Smooth muscle cell (in vitro differentiated cells): ENCODE data around the gene ZNF280D. TPM values are rescaled to one million over a fixed set of nuclear protein-coding genes. Genes with fewer than 3 reads are reported as not detected.

Experiments
- DNase-seq: peaks from one replicate; lab custom pipeline; 2025; ENCODE audit not compliant: unreplicated experiment; lab: John Stamatoyannopoulos, UW
- H2AFZ ChIP-seq: fragments of 200-600 bp; sonication (generic); 2 replicates; pipeline ENCODE4 v1.6.0; 2016; ENCODE audit warnings: antibody characterized with exemption, low read depth, mild to moderate bottlenecking
- H3F3A ChIP-seq: fragments of 200-600 bp; sonication (generic); 2 replicates; pipeline ENCODE4 v1.6.0; 2017; ENCODE audit warnings: antibody characterized with exemption, low read depth
- H3K27ac ChIP-seq: fragments of 200-600 bp; sonication (generic); 2 replicates; pipeline ENCODE4 v1.5.1; 2016; ENCODE audit warnings: low read depth, mild to moderate bottlenecking
- H3K27me3 ChIP-seq: fragments of 200-600 bp; sonication (generic); 2 replicates; pipeline ENCODE4 v1.6.1; 2016; ENCODE audit warnings: low read depth, mild to moderate bottlenecking
- H3K36me3 ChIP-seq: fragments of 200-600 bp; sonication (generic); 2 replicates; pipeline ENCODE4 v1.5.1; 2016; ENCODE audit warnings: low read depth
- H3K4me1 ChIP-seq: fragments of 200-600 bp; sonication (generic); 2 replicates; pipeline ENCODE4 v1.5.1; 2016; ENCODE audit warnings: low read depth
- H3K4me2 ChIP-seq: fragments of 200-600 bp; sonication (generic); 2 replicates; pipeline ENCODE4 v1.6.0; 2016; ENCODE audit warnings: mild to moderate bottlenecking
- H3K4me3 ChIP-seq: fragments of 200-600 bp; sonication (generic); 2 replicates; pipeline ENCODE4 v1.5.1; 2016; ENCODE audit warnings: mild to moderate bottlenecking
- H3K79me2 ChIP-seq: fragments of 200-600 bp; sonication (generic); 2 replicates; pipeline ENCODE4 v1.6.0; 2016; ENCODE audit warnings: low read depth, mild to moderate bottlenecking
- H3K9ac ChIP-seq: fragments of 200-600 bp; sonication (generic); 2 replicates; pipeline ENCODE4 v1.6.0; 2016; ENCODE audit warnings: low read depth
- H3K9me3 ChIP-seq: fragments of 200-600 bp; sonication (generic); replicated peaks from 2 replicates; pipeline ENCODE4 v1.5.1; 2016; ENCODE audit warnings: low read depth
- H4K20me1 ChIP-seq: fragments of 200-600 bp; sonication (generic); 2 replicates; pipeline ENCODE4 v1.6.0; 2016; ENCODE audit warnings: low read depth
- WGBS: methylation state at CpG from one replicate; pipeline ENCODE4 v1.1.7; 2016; ENCODE audit warnings: low lambda C conversion rate; 5-methylcytosine and 5-hydroxymethylcytosine counted together
- polyA plus RNA-seq: library from polyadenylated mRNA; unstranded; fragments of >200 nt; fragmentation: Nextera tagmentation; extraction: Ambion mirVana; gene quantifications from 2 replicates; pipeline ENCODE4 v1.2.1, GENCODE V29; 2016
- total RNA-seq: library from RNA; depleted of rRNA; stranded (reverse); fragments of >200 nt; gene quantifications from 2 replicates; pipeline ENCODE4 v1.2.3, GENCODE V29; 2014
- TF ChIP-seq, protein P1 (sequence below): fragments of 200-600 bp; sonication (generic); IDR thresholded peaks from 2 replicates; pipeline ENCODE4 v1.5.1; 2017; ENCODE audit warnings: borderline replicate concordance, mild to moderate bottlenecking, antibody characterized with exemption; ENCODE audit not compliant: insufficient read depth, poor library complexity, severe bottlenecking

The ZNF280D gene
- total and polyA plus RNA-seq, 2 experiments from 2014 or later = 0.94 to 4.3 TPM

GRCh38 chr15:56778761-56779160 is 45.5 kb upstream of the ZNF280D start:
- H3F3A ChIP-seq = no peaks in the 10 kb centered on the region
- WGBS = 83% methylated on average over 2 of the region's 2 CpGs
- no peaks in the 10 kb centered on the region for H3K36me3 ChIP-seq
- no peaks in the 10 kb centered on the region for H3K79me2 ChIP-seq
- no peaks in the 10 kb centered on the region for H3K4me1 ChIP-seq
- H4K20me1 ChIP-seq = no peaks in the 10 kb centered on the region
- no peak overlapping the region for H3K4me2 ChIP-seq
- no peaks in the 10 kb centered on the region for H3K27me3 ChIP-seq
- no peak overlapping the region for H3K4me3 ChIP-seq
- no peak overlapping the region for H3K9ac ChIP-seq
- DNase-seq = no peak
- H2AFZ ChIP-seq = no peak overlapping the region
- TF ChIP-seq, protein P1, sequence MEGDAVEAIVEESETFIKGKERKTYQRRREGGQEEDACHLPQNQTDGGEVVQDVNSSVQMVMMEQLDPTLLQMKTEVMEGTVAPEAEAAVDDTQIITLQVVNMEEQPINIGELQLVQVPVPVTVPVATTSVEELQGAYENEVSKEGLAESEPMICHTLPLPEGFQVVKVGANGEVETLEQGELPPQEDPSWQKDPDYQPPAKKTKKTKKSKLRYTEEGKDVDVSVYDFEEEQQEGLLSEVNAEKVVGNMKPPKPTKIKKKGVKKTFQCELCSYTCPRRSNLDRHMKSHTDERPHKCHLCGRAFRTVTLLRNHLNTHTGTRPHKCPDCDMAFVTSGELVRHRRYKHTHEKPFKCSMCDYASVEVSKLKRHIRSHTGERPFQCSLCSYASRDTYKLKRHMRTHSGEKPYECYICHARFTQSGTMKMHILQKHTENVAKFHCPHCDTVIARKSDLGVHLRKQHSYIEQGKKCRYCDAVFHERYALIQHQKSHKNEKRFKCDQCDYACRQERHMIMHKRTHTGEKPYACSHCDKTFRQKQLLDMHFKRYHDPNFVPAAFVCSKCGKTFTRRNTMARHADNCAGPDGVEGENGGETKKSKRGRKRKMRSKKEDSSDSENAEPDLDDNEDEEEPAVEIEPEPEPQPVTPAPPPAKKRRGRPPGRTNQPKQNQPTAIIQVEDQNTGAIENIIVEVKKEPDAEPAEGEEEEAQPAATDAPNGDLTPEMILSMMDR = no peak
- H3K27ac ChIP-seq = no peak overlapping the region
- no peaks in the 10 kb centered on the region for H3K9me3 ChIP-seq

DNA sequence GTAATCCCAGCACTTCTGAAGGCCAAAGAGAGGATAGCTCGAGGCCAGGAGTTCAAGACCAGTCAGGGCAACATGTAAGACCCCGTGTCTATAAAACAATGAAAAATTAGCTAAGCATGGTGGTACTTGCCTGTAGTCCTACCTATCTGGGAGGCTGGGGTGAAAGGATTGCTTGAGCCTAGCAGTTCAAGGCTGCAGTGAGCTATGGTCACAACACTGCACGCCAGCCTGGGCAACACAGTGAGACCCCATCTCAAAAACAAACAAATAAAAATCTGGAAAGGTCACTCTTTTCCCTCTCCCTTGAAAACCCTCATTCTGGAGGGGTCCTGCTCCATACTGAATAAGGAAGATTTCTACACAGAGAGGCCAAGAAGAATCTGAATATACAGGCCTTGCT is 43.5 kb upstream of the ZNF280D start:
- no peak for DNase-seq
- Histone ChIP-seq H3K27me3 (no peaks in the 10 kb centered on the region), H3F3A (no peaks in the 10 kb centered on the region), H4K20me1 (no peaks in the 10 kb centered on the region), H3K4me2 (no peak overlapping the region), H3K9me3 (no peaks in the 10 kb centered on the region), H2AFZ (no peak overlapping the region), H3K9ac (no peak overlapping the region), H3K27ac (no peak overlapping the region), H3K4me1 (peaks cover 6% of the 10 kb centered on the region), H3K4me3 (no peak overlapping the region), H3K79me2 (no peaks in the 10 kb centered on the region), H3K36me3 (no peaks in the 10 kb centered on the region)
- WGBS = 99% methylated on average over 3 of the region's 3 CpGs
- TF ChIP-seq, protein P1 = no peak

DNA sequence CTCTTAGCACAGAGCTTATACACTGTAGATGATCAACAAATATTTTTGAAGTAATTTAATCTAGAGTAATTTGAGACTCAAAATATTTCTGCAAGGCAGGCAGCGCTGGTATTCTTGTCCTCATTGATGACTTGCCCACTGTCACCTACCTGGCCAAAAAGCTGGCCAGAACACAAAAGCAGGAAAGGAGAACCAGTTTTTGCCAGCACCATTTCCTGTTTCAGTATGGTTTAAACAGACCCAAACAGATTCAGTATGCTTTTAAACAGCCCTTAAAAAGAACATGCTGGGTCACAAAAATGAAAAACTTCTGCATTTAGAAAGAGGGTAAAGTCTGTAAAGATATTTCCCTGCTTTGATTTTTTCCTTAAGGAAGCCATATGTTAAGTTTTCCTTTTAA is 42.3 kb upstream of the ZNF280D start:
- H3K27me3 ChIP-seq = no peaks in the 10 kb centered on the region
- no peaks in the 10 kb centered on the region for H3K79me2 ChIP-seq
- H3K9me3 ChIP-seq = no peaks in the 10 kb centered on the region
- 95% methylated on average over 1 of the region's 1 CpG for WGBS
- no peak overlapping the region for H3K4me3 ChIP-seq
- no peak overlapping the region for H3K27ac ChIP-seq
- H3K36me3 ChIP-seq = no peaks in the 10 kb centered on the region
- peaks cover 6% of the 10 kb centered on the region for H3K4me1 ChIP-seq
- H3K4me2 ChIP-seq = no peak overlapping the region
- H4K20me1 ChIP-seq = no peaks in the 10 kb centered on the region
- no peak overlapping the region for H3K9ac ChIP-seq
- DNase-seq = no peak
- no peak overlapping the region for H2AFZ ChIP-seq
- TF ChIP-seq, protein P1 = no peak
- no peaks in the 10 kb centered on the region for H3F3A ChIP-seq

DNA sequence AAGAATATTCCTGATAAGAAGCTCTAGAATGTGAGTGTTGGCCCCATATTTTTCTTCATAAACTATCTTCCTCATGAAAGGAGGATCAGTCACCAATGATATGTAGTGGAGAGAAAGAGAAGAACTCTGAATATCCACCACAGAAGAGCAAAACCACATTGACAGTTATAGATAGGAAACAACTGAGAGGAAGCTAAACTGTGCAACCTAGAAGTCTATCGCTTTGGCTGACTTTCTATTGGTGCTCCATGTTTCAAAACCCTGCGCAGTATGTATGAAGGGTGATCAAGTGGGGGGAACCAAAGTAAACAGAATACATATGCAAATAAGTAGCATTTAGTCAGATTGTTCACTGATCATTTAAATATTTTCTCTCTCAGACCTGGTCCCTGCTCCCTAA is 41.0 kb upstream of the ZNF280D start:
- H3K9me3 ChIP-seq = no peaks in the 10 kb centered on the region
- no peaks in the 10 kb centered on the region for H4K20me1 ChIP-seq
- H3K79me2 ChIP-seq = no peaks in the 10 kb centered on the region
- no peak overlapping the region for H2AFZ ChIP-seq
- DNase-seq = no peak
- H3K27ac ChIP-seq = no peak overlapping the region
- peaks cover 6% of the 10 kb centered on the region for H3K4me1 ChIP-seq
- TF ChIP-seq, protein P1 = no peak
- no peaks in the 10 kb centered on the region for H3K27me3 ChIP-seq
- no peak overlapping the region for H3K4me2 ChIP-seq
- no peak overlapping the region for H3K4me3 ChIP-seq
- H3K36me3 ChIP-seq = no peaks in the 10 kb centered on the region
- WGBS = 100% methylated on average over 2 of the region's 2 CpGs
- no peaks in the 10 kb centered on the region for H3F3A ChIP-seq
- no peak overlapping the region for H3K9ac ChIP-seq
